ENCODE data around the gene FCHSD2.

DNA sequence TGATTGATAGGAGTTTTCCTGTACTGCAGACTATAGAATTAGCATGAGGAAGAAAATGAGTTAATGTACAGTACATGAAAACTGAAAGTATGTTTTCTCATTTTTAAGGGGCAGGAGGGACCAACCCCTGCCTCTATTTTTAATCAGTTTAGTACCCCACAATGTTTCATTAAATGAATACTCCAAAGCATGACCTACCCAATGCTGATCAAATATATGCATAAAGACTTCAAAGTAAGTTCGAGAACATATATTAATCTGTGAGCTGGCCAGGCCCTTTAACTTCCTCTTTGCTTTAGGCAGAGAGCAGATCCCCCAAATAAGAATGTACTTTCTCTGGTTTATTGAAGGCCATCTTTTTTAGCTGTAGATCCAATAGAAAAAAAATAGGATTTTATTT lies 161.0 kb downstream of the FCHSD2 start:
- TF ChIP-seq POLR2A (IDR thresholded peaks at IDR 0.05; ENCODE audit: low read depth, low read length) (no peak), PAX5 (IDR thresholded peaks at IDR 0.05; ENCODE audit: insufficient read depth, low read length, severe bottlenecking) (no peak)

All from GM12891 (cell line).